ENCODE measurements around the gene CCDC124.

The CCDC124 gene

DNA sequence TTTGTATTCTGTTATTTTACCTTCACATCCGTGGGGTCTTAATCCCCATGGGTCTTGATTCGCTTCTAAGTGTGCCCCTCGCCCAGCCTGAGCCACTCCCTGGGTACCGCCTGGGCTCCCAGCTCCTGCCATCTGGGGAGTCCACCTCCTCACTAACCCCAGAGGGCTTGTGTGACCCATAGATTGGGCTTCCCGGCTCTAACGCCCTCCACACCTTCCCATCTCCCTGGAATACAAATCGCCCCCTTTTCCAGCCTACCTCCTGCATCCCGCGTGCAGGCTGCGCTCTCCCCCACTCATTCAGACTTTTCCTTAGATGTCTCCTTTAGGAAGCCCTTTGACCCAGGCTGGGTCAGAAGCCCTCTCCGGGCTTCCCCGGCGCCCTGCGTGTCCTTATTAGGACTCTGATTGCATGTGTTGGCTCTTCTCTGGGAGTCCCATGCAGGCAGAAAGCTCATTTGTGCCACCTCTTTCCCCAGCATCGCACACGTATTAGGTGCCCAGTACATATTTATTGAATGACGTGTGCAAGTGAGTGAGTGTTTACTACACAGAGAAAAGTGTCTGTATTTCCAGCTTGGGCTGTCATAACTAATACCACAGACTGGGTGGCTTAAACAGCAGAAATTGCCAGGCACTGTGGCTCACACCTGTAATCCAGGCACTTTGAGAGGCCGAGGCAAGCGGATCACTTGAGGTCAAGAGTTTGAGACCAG lies 757 bp downstream of the CCDC124 start:
- no peak for DNase-seq

DNA sequence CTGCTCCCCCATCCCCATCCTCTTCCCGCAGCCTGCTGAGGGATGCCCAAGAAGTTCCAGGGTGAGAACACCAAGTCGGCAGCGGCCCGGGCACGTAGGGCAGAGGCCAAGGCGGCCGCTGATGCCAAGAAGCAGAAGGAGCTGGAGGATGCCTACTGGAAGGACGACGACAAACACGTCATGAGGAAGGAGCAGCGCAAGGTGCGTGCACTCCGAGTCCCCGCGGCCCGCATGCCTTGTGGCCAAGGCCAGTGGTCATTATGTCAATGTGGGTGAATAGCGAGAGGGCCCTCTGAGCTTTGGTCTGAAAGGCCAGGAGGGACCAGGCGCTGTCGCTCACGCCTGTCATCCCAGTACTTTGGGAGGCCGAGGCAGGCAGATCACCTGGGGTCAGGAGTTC lies 3.6 kb downstream of the CCDC124 start:
- no peak for DNase-seq

DNA sequence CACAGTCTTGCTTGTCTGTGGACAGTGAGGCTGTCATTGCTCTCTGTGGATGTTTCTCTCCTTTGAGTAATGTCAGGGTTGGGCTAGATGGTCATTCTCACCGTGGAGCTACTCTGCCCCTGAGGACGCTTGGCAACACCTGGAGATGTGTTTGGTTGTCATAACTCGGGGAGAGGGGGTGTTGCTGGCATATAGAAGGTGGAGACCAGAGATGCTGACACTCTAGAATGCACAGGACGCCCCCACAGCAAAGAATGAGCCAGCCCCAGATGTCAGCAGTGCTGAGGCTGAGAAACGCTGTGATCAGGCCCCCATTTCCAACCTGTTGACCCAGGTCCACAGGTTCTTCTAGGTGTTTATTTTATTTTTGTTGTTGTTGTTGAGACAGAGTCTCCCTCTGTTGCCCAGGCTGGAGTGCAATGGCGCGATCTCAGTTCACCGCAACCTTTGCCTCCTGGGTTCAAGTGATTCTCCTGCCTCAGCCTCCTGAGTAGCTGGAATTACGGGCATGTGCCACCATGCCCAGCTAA lies 4.6 kb downstream of the CCDC124 start:
- DNase-seq = no peak

DNA sequence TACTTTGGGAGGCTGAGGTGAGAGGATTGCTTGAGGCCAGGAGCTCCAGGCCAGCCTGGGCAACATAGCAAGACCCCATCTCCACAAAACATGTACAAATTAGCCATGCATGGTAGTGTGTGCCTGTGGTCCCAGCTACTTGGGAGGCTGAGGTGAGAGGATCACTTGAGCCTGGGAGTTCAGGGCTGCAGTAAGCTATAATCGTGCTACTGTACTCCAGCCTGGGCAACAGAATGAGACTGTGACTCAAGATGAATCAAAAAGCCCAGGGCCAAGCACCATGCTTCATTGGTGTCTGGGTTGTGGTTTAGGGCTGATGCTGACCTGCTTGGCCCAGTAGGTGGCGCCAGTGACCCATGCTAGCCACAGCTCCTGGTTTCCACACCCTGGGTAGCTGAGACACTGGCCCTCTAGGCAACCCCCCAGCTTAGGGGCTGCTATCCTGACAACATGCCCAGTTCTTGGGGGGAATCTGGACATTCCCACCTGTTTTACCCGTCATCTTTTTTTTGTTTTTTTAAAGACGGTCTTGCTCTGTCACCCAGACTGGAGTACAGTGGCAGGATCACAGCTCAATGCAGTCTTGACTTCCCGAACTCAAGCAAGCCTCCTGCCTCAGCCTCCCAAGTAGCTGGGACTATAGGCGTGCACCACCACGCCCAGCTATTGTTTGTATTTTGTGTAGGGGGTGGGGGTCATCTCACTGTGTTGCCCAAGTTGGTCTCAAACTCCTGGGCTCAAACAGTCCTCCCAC lies 5.5 kb downstream of the CCDC124 start:
- DNase-seq = peak; percentile 60

DNA sequence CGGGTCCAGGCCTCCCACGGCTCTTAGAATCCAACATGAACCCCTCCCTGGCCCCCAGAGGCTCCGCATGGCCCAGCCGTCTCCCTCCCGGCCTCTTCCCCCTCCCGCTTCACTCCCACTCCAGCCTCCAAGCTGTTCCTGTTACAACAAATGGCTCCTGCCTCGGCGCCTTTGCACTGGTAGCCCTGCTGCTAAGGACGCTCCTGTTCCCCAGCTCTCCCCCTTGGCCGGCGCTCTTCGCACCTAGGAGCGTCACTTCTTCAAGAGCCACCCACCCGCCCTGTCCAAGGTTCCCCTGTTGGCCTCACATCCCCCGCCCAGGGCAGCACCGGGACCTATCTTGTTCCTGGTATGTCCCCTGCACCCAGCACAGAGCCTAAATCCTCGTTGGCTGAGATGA lies 9.4 kb downstream of the CCDC124 start:
- no peak for DNase-seq

DNA sequence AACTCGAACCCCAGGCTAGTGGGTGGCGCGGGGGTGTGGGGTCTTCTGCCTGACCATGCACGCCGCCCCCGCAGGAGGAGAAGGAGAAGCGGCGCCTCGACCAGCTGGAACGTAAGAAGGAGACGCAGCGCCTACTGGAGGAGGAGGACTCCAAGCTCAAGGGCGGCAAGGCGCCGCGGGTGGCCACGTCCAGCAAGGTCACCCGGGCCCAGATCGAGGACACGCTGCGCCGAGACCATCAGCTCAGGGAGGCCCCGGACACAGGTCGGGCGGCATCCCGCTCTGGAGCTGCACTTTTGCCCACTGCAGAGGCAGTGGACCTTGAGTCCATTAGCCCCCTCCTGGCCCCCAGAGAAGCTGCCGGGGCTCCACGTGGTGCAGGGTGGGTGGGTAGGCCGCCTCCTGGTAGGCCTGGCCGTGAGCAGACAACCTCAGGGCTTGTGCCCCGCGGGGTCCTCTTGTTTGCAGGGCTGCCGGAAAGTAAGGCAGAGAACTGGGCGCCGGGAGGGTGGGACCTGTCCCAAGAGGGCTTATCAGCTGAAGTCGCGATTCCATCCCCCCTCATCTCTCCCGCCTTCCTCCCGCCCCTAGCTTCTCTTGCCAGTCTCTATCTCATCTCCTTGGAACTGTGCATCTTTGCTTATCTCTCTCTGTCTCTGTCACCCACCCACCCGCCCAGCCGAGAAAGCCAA lies 9.9 kb downstream of the CCDC124 start:
- peak; percentile 73 for DNase-seq

DNA sequence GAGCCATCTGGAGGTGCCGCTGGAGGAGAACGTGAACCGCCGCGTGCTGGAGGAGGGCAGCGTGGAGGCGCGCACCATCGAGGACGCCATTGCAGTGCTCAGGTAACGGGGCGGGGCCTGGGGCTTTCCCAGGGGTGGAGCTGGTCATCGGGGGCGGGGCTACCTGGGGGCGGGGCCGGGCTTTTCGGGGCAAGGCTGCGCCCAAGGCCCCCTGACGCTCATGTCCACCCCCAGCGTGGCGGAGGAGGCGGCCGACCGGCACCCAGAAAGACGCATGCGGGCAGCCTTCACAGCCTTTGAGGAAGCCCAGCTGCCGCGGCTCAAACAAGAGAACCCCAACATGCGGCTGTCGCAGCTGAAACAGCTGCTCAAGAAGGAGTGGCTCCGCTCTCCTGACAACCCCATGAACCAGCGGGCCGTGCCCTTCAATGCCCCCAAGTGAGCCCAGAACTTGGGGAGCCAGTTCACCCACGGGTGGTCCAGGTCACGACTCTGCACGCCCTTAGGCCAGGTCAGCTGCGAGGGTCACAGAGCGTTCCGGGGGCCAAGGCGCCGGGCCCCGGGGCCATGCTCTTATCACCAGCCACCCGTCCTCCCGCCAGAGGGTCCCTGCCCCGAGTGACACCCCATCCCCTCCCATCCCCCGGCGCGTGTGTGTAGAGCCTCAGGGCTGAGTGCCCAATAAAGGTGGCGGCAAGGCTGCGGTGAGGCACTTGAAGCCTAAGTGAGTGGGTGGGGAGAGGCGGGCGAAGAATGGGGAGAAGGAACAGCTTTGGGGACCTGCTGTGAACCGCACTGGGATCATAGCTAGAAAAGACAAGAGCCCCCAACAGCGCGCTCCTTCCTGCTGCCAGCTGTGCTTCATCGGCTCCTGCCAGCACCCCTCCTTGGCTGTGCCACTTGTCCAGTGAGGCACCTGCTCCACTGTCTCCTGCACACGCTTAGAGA lies 10.7 kb downstream of the CCDC124 start:
- DNase-seq = no peak

DNA sequence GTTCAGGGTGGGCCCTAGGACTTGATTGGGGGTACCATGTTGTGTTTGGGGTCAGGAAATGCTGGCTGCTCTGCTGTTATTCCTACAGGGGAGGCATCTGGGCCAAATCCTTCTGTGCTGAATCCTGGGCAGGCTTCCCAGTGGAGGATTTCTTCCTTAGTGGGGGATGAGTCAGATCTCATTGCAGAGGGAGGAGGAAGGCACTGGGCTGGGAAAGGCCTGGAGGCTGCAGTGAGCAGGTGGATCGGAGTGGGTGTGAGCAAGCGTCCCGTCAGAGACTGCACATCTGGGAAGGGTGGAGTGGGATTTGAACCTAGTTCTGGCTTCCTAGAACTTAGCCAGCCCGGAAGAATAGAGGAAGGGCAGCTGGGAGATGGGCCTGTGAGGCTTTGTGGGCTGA lies 11.5 kb downstream of the CCDC124 start:
- no peak for DNase-seq

DNA sequence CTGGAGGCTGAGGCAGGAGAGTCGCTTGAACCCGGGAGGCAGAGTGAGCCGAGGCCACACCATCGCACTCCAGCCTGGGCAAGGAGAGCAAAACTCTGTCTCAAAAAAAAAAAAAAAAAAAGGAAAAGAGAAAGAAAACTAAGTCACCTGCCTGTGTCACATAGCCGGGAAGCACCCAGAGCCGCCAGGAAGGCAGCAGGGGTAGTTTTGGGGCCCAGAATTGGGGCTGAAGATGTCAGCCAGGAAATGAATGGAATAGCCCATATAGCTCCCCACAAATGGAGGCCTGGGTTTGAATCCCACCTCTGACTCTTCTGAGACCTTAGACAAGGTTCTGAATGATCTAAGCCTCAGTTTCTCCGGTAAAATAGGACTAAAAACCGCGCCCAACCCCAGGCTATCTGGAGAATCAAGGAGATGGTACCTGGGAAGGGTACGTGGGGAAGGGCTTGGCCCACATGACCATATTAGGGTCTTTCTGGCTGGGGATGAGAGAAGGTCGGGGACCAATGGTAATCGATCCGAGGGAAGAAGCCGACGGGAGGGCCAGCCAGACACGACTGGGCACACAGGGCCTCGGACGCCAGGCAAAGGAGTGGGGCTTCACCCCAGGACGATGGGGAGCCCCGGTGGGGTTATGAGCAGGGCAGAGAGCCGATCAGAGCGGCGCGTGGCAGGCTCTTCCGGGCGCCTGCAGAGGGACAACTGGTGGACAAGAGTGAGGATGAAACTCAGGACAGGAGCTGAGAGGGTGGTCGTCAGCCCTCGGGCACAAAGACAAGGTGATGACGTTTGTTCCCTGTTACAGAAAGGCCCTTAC lies 14.4 kb downstream of the CCDC124 start:
- peak; percentile 75 for DNase-seq

DNA sequence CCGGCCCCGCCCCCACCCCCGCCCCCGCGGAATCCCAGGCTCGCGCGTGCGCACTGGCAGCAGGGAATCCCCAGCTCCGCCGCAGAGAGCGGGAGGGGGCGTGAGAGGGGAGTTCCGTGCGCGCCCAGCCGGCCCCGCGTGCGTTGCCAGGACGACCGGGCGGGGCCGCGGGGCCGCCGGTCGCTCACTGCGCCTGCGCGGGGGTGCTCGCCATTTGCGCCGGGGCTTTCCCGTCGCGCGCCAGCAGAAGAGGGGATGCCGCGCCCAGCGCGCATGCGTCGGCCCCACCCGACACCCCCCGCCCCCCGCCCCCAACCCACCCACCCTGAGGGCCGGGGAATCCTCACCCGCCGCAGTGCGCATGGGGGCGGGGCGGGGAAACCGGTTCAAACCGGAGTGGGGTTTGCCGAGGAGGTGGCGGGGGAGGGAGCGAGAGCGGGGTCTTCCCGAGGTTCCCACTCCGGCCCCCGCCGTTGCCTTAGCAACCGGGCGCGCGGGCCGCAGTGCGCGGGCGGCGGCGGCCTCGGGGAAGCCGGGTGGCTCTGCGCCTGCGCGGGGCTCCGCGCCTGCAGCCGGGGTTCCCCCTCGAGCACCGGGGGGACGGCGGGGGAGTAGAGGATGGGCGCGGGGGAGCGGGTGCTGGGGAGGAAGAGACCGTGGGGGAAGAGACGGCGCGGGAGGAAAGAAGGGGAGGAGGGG lies 15.1 kb downstream of the CCDC124 start:
- DNase-seq = peak; percentile 84

DNA sequence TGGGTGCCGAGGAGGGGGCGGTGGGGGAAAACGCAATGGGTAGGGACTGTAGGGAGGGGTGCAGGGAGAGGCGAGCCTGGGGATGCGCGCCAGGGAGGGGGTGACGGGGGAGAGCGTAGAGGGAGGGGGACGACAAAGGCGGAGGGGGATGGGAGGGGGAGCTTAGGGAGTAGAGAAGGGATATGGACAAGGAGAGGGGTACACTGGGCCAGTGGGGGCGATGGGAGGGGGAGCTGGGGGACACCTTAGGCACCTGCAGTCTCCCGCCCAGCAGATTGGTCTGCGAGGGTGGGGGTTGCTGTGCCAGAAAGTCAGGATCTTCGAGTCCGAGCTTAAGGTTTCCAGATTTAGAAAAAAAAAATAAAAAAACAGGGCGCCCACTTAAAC lies 15.7 kb downstream of the CCDC124 start:
- DNase-seq = no peak

DNA sequence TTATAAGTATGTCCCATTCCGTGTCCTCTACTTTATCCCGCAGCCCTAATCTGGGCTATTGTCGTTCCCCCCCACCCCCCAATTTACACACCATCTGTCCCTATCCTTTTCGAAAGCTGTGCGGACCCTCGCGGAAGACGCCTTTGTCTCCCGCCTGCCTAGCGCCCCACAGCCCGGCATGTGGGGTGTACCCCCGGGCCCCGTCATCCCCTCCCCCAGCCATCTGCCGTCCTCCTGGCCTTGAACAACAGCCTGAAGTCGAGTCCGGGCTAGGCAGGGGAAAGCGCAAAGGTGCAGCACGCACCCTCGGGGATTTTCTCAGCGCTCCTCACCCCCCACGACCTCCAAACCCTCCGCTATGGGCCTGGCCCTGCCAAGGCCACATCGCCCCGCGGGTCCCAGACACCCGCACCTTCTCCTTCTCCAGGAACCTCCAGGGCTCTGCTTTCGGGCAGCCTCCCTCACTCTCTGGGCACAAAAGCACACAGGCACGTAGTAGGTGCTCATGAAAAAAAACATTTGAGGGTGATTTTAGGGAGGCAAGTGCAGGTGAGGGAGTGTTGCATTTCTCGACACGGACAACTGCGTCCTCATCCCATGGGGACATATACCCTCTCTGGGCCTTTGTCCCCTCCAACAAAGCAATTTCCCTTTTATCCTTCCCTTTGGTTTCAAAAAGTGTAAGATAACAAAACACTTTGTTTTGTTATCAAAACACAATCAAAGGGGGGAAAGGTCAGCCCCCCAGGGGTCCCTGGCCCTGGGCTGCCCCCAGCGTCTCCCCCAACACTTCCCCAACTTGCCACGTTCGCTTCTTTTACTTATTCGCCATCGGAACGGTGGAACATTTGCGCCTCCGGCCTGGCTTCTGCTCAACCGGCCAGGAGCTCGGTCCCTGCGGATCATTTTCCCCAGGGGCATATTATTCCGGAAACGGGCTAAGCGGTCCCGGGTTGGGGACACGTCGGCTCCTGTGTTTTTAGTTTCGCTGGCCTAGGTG lies 16.4 kb downstream of the CCDC124 start:
- peak; percentile 63 for DNase-seq

DNA sequence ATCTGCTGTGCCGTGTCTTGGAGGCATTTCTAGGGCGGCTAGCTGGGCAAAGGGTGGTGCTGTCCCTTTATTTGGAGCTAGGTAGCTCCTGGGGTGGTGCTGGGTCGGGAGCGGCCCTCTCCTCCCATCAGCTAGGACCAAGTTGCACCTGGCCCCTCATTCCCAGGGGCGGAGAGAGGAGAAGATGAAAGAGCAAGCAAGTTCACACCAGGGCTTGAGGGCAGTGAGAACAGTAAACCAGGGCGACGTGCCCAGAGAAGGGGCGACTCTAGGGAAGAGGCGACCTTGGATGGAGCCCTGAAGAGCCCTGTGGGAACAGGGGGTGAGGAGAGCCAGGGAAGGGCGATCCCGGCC lies 17.1 kb downstream of the CCDC124 start:
- DNase-seq = no peak

DNA sequence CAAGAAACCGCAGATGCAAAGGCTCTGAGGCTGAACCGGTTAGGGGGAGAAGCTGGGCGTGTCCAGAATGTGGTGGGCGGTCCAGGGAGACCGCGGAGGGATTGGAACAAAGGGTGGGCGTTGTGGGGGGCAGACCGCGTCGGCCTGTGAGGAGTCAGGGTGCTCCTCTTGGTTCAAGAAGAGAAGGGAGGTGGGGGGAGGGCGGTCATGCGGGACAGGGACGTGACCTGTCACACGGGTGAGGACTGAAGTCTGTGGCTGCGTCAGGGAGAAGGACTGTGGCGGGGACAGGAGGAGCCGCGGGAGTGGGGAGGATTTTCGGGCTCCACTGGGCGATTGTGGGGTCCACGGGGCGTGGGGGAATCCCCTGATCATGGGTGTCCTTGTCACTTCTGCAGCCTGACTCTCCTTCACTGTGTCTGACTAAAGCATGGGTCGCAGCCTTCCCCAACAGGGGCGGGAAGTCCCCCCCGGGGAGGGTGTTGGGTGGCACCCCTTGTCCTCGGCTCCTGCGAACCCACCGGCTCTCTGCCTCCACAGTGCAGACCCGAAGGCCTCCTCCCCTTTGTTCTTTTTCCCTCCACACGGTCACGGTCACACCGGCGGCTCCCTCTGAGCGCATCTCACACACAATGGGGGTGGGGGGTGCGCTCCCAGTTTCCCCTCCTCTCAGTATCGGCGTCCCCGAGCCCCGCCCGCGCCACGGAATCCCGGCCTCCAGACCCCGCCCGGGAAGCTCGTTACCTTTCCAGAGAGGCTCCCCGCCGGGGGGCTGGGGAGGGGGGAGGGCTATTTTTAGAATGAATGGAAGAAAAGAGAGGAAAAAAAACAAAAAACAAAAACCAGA lies 17.7 kb downstream of the CCDC124 start:
- DNase-seq = peak; percentile 78

DNA sequence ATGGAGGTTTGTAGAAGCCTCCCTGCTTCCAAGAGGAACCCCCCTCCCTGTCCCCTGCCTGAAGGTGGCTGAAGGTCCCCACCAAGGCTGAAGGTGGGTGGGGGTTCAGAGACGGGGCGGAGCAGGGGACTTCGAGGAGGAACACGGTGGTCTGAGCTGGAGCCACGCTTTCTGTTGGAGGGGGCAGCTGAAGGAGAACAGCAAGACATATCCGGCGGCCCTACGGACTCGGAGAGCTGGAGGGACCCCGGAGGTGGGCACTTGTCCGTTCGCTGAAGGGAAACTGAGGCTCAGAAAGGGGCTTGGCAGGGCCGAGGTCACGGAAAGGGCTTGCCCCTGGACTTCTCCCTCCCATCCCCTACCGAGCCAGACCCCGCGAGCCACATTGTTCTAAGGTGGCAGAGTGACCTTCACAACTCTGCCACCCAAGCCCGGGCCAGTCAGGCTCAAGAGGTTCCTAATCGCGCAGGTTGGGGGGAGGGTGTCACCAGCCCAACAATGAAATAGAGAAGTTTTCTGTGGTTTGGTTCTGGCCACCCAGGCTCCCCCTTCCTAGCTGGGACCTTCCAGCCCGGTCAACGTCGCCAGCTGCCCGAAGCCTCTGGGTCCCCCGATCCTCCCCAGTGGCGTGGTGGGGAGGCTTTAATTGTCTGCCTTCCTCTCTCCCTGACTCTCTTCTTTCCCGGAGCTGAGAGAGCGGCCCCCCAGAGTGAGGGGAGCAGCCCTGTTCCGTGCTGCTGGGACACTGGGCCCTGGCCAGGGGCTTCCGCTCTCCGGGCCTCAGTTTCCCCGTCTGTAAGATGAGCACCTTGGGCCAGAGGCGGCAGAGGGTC lies 18.6 kb downstream of the CCDC124 start:
- DNase-seq = peak; percentile 71

DNA sequence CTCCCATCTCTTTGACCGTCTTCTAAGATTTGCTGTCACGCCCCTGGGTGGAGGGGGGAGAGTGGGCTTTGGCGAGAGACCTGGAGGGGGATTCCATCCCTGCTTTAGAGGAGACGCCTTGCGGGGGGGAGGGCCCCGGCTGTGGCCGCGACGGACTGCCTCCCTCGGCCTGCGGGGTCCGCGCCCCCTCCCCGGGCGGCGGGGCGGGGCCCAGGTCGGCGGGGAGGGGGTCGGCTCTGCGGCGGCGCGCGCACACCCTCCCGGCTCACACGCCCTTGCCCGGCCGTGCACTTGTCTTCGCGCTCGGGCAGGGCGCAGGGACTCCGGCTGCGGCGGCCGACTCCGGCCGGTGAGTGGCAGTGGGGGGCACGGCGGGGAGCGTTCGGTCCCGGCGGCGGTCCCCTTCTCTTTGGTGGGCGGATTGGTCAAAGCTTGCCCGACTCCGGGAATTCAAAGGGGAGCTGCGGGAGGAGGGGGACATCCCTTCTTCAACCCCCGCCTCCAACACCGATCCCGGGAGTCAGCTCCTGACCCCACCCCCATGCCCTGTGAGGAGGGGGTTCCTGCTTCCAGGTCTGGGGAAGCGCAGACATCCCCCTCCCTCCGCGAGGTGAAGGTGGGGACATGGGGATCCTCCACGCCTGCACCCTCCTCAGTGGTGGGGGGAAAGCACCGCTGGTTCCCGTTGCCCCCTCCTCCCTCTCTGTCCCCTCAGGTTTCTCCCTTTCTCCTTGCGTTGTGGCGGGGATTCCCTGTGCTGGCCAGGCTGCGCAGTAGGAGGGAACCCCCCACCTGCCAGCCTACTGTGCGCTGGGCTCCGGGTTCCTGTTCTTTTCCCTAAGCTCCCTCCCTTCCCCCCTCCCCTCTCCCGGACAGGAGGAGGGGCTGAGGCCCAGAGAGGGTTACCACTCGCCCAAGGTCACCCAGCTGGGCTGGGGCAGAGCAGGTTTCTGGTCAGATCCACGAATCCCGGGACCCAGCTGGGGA lies 19.5 kb downstream of the CCDC124 start:
- peak; percentile 59 for DNase-seq

All from right kidney (tissue), 1 donor.